Breast epithelium (tissue), 3 donors: ENCODE results near the gene SLCO4C1.

Source experiments
- CTCF ChIP-seq, 3 donors: fragments of 450-650 bp; IDR thresholded peaks; one replicate each; pipeline ENCODE4 v1.5.1; 2016 to 2017; ENCODE audit warnings: antibody characterized with exemption in 3 of 3, mild to moderate bottlenecking in 3 of 3, moderate library complexity in 3 of 3
- POLR2AphosphoS5 ChIP-seq, 3 donors: sonication (generic); formaldehyde crosslinking; IDR thresholded peaks; one replicate each; pipeline ENCODE4 v1.6.1; 2017; ENCODE audit warnings: antibody characterized with exemption in 3 of 3

- no peak for TF ChIP-seq CTCF (IDR thresholded peaks at IDR 0.05)
- no peak for TF ChIP-seq POLR2AphosphoS5 (IDR thresholded peaks at IDR 0.05)
Measured at GRCh38 chr5:102314328-102314727, 18.2 kb upstream of the SLCO4C1 start.
